Uterus (tissue), 4 donors: Measurements from ENCODE around the gene HOMEZ. TPM values are rescaled to one million over a fixed set of nuclear protein-coding genes. Genes with fewer than 3 reads are reported as not detected.
A peak's percentile ranks its signal among the peaks of the same experiment; 100 is the strongest.

Experiments used
- DNase-seq, 2 donors: peaks; one replicate each; pipeline ENCODE4 v3.0.0-alpha.2; 2019 to 2020
- H3K27ac ChIP-seq, 2 donors: fragments of 200-600 bp; sonication (generic); 1 replicate in 1 of 2; 2 replicates in 1 of 2; pipeline ENCODE4 v1.5.1; 2016 to 2018
- H3K27me3 ChIP-seq, 2 donors: fragments of 200-600 bp; sonication (generic); one replicate each; pipeline ENCODE4 v1.5.1; 2018 to 2019; ENCODE audit warnings: control low read depth in 1 of 2
- H3K36me3 ChIP-seq, 2 donors: fragments of 200-600 bp; sonication (generic); one replicate each; pipeline ENCODE4 v1.5.1; 2019; ENCODE audit warnings: control low read depth in 1 of 2
- H3K4me1 ChIP-seq, 2 donors: fragments of 200-600 bp; sonication (generic); one replicate each; pipeline ENCODE4 v1.5.1; 2018 to 2019; ENCODE audit warnings: control low read depth in 1 of 2
- H3K4me3 ChIP-seq, 2 donors: fragments of 200-600 bp; sonication (generic); 1 replicate in 1 of 2; 2 replicates in 1 of 2; pipeline ENCODE4 v1.5.1; 2018 to 2019; ENCODE audit warnings: mild to moderate bottlenecking in 1 of 2
- H3K9me3 ChIP-seq, 2 donors: fragments of 200-600 bp; sonication (generic); one replicate each; pipeline ENCODE4 v1.5.1; 2019; ENCODE audit warnings: control low read depth in 1 of 2
- CTCF ChIP-seq, 4 experiments: fragments of 200-600 bp in 2 of 4; fragments of 450-650 bp in 2 of 4; sonication (generic) in 2 of 4; IDR thresholded peaks; one replicate each; pipeline ENCODE4 v1.5.1; 2016 to 2019; ENCODE audit warnings: antibody characterized with exemption in 4 of 4, mild to moderate bottlenecking in 2 of 4, moderate library complexity in 1 of 4
- POLR2A ChIP-seq, 2 donors: fragments of 450-650 bp; IDR thresholded peaks; one replicate each; pipeline ENCODE4 v1.6.1; 2016; ENCODE audit warnings: antibody characterized with exemption in 2 of 2, mild to moderate bottlenecking in 1 of 2, moderate library complexity in 1 of 2
- intact Hi-C: fragments of 100-400 bp; cut with DNase I; formaldehyde crosslinking; loops from one replicate; pipeline ENCODE4 v1.15.1; 2023; ENCODE audit warnings: low total_unique reads
- total RNA-seq, 4 donors: library from RNA; depleted of rRNA in 3 of 4; stranded (reverse); fragments of >200 nt in 3 of 4; gene quantifications; one replicate each; pipeline versions ENCODE4 v1.1.0 to v1.2.4, GENCODE V29; 2014 to 2023
- donor health status: DM: yes; HTN: yes; CAD: no.

The HOMEZ gene
- total RNA-seq, 4 donors from 2014 or later: 5.1 to 26.2 (median 11.4) TPM

- no peak for DNase-seq
- H3K27ac ChIP-seq: no peak overlapping the region
- TF ChIP-seq POLR2A (IDR thresholded peaks at IDR 0.05) (no peak), CTCF (IDR thresholded peaks at IDR 0.05) (no peak)
- intact Hi-C loops: loop anchor here (5.0 kb wide), 1 partner anchor 52 kb away; the partner anchor contains the start of gene CMTM5
- no peaks in the 10 kb centered on the region for H3K36me3 ChIP-seq
- no peak overlapping the region for H3K4me3 ChIP-seq
- H3K27me3 ChIP-seq: no peaks in the 10 kb centered on the region
- peaks cover 6 to 14% of the 10 kb centered on the region in 2 donors for H3K4me1 ChIP-seq
- no peaks in the 10 kb centered on the region for H3K9me3 ChIP-seq
These were observed 39.1 kb upstream of the HOMEZ start for GRCh38 chr14:23324993-23325392.

- peak overlapping the region in 1 of 2 donors; percentile 25 for H3K27ac ChIP-seq
- intact Hi-C loops: no loop called here
- H3K4me3 ChIP-seq: no peak overlapping the region
- DNase-seq: no peak
- no peaks in the 10 kb centered on the region for H3K36me3 ChIP-seq
- H3K27me3 ChIP-seq: no peaks in the 10 kb centered on the region
- H3K4me1 ChIP-seq: peaks cover 6 to 14% of the 10 kb centered on the region in 2 donors
- TF ChIP-seq CTCF (IDR thresholded peaks at IDR 0.05) (no peak), POLR2A (IDR thresholded peaks at IDR 0.05) (no peak)
- no peaks in the 10 kb centered on the region for H3K9me3 ChIP-seq
These were observed 38.5 kb upstream of the HOMEZ start for GRCh38 chr14:23324455-23324846.

GRCh38 chr14:23323838-23324454 is 38.0 kb upstream of the HOMEZ start:
- Histone ChIP-seq H3K36me3 (no peaks in the 10 kb centered on the region), H3K9me3 (no peaks in the 10 kb centered on the region), H3K27me3 (no peaks in the 10 kb centered on the region), H3K4me1 (peaks cover 6 to 14% of the 10 kb centered on the region in 2 donors), H3K4me3 (no peak overlapping the region), H3K27ac (peak overlapping the region in 1 of 2 donors; percentile 25)
- no peak for TF ChIP-seq POLR2A (IDR thresholded peaks at IDR 0.05)
- TF ChIP-seq CTCF (IDR thresholded peaks at IDR 0.05): no peak
- intact Hi-C loops: no loop called here
- no peak for DNase-seq

- H3K27ac ChIP-seq: peak overlapping the region; percentile 97 to 98
- intact Hi-C loops: no loop called here
- H3K4me3 ChIP-seq: peak overlapping the region; percentile 88 to 97
- no peaks in the 10 kb centered on the region for H3K36me3 ChIP-seq
- DNase-seq: no peak
- TF ChIP-seq CTCF (IDR thresholded peaks at IDR 0.05) (no peak), POLR2A (IDR thresholded peaks at IDR 0.05) (no peak)
- H3K9me3 ChIP-seq: no peaks in the 10 kb centered on the region
- H3K4me1 ChIP-seq: peaks cover 6 to 10% of the 10 kb centered on the region in 2 donors
- no peaks in the 10 kb centered on the region for H3K27me3 ChIP-seq
These were observed 36.9 kb upstream of the HOMEZ start for GRCh38 chr14:23322568-23323517.
